CD4-positive, alpha-beta T cell treated with Interleukin-2 at 100 ng/mL for 4 hours (primary cell): ENCODE results near the gene PRKCE.

Experiments
- DNase-seq: peaks from one replicate; pipeline ENCODE4 v3.0.0-alpha.2; 2020; ENCODE audit warnings: low spot score

PRKCE gene

DNA sequence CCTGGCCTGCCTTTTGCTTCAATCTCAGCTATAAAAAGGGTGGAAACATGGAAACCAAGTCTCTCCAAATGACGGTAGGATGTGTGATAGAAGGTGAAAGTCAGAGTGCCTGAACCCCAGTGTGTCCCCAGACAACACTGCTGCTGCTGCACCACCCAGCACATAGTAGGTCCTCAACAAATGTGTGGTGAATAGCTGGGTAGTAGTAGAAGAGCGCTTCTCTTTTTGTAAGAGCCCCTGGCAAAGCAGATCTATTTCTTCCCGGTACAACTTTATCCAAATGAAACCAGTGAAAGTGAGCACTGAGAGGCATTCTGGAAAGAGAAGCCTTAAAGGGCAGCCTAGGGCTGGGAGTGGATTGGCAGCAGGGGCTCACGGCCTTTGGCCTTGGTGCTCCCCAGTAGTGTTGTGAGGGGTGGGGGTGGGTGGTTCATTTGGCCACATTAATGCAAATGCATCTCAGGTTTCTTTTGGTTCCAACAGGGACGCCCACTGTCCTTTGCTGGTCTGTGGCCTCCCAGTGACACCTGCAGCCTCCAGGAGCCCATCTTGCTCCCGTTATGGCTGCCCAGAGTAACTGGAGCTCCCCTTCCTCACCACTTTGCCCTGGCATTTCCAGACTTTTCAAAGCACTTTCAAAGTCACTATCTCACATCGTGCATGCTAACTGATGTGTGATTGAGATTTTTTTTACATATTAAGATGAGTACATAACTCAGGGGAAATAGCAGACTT is 341.4 kb downstream of the PRKCE start:
- no peak for DNase-seq

DNA sequence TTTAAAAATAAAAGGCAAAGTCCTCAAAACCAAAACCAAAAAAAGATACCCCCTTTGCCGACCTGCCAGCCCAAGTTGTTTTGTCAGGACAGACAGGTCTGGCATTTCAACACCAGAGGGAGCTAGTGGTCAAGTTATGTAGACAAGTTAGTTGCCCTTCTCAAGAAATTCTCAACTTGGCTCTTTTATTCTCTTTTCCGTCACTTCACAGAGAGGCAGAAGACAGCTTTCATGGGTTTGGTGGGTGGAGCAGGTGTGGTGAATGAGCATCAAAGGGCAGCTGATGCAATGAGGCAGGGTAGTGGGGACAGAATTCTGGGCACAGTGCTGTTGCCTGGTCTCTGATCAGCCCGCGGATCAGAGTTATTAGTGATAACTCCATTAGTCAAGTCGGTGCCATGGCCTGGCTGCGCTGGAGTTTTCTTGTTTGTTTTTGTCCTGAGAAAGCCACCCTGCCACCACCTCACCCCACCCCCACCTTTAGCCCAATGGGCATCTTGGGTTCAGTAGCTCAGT is 342.1 kb downstream of the PRKCE start:
- peak; percentile 66 for DNase-seq

DNA sequence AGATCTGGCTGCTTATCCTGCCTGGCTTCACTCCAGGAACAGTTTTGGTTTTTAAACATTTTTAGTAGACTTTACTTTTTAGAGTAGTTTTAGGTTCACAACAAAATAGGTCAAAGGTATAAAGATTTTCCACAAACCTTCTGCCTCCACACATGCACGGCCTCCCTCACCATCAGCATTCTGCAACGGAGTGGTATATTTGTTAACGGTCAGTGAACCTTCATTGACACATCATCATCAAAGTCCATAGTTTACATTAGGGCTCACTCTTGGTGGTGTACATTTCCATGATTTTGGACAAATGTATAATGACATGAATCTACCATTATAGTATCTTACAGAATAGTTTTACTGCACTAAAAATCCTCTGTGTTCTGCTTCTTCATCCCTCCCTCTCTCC is 342.6 kb downstream of the PRKCE start:
- DNase-seq: no peak

DNA sequence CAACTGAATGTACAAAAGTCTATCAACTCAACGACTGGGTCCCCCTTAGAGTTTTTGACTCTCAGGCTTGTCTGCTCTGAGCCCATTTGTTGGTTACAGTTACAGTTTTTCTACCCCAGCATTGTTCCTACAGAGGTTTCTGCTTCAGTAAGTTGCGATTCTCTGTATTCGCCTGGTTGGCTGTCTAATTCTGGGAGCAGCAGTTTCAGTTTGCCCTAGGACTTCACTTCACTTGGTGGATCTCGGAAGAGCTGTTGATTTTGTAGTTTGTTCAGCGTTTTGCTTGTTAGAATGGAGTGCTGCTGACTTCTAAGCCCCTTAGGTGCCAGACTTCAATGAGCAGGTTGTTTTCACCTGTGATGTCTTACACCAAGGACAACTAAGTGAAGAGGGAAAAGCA is 349.2 kb downstream of the PRKCE start:
- no peak for DNase-seq

DNA sequence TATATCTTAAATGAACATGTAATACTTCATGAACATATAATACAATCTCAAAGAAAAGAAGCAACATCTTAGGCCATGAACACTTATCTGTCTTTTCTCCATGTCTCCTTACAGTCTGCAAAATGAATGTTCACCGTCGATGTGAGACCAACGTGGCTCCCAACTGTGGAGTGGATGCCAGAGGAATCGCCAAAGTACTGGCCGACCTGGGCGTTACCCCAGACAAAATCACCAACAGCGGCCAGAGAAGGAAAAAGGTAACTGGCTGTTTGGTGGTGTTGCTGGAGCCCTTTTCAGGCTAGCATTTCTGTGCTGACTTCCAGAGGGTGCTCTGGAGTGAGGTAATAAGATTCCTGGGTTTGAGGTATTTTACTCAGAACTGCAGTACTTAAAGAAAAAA is 349.8 kb downstream of the PRKCE start:
- DNase-seq: no peak

DNA sequence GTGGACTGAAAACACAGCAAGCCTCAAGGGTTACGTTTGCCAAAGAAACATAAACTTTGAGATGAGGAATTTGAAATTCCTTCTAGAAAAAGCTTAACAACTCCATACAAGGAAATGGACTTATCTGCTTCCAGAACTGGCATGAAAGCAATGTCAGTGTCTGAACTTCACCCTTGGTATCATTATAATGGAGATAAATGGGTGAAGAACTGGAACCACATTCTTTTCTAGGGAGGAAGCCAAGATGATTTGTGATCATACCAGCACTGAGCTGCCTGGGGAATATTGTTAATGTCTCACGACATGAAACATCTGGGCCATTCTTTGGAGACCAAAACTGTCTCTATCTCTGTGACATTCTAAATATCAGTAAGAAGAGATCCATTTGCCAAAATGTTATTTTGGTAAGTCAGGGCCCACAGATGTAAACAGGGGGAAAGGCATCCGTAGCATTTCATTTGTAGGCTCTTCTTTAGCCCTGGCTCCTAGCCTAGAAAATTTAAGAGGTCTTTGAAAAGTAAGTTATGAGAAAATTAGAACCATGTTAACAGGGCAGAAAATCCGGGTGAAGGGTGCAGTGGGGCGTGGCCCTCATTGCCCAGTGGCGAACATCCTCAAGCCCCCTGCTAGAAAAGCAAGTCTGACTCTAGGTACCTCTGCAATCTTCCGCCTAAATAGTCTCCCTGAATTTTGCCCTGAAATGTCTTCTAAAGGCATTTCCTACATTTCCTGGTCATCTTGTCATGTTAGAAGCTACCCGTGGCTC is 350.4 kb downstream of the PRKCE start:
- no peak for DNase-seq

DNA sequence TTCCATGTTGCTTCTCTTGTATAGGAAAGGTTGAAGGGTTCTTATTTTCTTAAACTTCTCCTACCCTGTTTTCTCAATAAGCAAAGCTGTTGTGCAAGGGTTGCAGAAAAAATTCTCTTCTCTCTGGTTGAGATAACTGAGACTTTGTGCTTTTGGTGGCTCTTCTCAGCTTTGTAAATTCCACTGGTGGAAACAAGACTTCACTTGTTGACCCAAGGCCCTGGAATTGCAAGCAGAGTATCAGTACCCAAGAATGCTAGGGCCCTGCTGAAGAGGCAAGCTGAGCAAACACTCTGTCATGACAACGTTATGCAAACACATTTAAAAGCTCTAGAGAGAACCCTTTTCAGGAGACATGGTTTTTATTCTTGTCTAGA is 351.0 kb downstream of the PRKCE start:
- DNase-seq: no peak

DNA sequence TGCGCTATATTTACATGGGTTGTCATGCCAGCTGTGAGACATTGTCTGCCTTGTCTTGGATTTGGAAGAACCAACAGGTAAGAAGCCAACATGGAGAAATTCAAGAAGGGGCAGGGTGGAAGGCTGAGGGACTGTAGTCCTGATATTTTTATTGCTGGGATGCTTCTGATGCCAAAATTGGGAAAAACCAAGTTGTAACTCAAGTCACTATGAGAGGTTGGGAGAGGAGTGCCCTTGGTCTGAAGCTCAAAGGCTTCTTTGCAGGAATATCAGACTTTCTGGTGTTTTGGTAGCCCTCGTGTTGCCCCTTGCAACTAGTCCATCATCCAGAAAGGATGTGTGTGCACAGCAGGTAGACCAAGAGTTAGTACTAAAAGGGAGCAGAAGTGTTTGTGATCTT is 351.5 kb downstream of the PRKCE start:
- DNase-seq: no peak

DNA sequence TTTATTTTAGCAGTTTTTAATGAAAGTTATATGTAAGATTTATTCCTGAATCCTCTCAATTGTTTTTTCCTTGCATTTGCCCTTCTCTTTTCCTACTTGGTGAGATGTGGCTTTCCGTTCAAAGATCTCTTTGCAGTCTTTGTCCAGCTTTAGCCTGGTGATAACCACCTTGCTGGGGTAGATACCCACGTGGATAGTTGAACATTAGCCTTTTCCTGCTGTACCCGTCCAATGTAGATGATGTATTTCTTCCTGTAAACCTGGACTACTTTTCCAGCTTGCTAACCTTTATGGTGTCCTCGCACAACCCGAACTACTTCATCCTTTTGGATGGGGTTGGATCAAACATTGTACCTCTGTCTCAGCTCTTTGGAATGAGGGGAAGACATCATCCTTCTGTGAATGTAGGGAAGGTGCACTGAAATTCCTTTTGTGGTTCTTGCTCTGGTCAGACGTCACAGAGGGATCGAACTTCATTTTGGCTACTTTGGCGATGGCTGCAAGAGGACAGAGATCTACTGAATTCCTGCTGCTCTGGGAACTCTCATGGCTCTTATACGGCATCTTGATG is 352.5 kb downstream of the PRKCE start:
- DNase-seq: no peak

DNA sequence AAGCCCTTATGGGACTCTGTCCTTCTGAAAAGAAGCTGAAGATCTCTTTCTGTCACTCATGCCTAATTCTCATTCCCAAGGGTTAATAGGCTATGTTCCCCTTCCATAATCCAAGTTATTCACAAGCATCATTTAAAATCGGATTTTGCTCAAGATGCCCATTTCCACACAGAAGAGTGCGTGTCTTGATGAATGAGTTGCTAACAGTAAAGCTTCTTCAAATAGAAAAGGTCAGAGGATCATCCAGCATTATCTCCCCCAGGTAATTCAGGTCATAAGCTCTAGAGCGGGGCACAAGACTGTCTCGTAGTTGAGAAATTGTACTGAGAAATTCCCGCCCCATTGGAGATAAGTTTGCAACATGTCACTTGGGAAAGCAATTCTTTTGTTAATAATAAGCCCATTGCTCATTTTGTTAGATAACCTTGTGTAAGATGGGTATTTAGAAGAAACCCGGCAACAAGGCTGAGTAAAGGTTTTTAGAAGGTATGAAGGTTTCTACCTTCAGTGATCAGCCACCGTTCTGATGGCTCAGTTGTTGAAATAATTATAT is 355.1 kb downstream of the PRKCE start:
- DNase-seq: no peak

DNA sequence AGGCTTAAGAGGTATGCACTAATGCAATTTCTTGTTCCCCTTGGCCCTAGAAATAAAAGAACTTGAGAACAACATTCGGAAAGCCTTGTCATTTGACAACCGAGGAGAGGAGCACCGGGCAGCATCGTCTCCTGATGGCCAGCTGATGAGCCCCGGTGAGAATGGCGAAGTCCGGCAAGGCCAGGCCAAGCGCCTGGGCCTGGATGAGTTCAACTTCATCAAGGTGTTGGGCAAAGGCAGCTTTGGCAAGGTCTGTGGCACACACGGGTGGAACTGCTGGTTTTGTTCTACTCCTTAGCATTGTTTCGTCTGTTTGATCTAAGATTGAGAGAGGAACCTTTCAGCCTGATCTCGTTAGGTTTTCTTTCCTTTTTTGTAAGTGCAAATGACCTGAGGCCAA is 355.9 kb downstream of the PRKCE start:
- DNase-seq: no peak

DNA sequence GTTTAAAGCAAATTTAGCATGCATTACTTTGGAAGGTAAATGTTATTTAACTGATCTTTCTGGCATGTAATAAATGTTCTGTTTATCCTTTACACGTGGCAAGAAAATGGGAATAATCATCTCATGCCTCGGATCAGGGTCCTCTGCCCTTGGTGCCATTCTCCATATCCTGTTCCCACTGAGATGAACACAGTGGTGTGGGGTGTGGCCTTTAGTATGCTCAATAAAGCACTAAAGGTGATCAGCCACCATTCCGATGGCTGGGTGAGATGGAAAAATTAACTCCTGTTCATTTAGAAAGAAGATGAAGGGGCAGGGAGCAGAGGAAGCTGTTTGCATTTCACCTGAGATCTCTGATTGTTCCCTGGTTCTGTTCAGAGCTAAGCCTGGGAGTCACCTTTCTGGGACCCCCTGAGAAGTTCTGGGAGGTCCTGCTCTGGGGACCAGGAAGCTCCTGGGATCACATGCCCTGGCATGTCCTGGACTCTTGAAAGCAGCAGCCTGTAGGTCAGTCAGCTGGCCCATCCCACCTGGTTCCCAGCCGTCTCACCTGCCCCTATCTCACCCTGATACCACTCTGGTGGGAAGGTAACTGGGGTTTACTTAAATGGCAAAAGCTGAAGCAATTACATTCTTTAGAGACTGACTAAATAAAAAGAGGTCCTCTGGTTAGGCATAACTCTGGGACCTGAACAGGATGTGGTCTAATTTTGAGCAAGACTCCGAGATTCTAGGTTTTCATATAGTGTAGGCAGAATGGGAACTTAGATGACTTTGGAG is 356.8 kb downstream of the PRKCE start:
- DNase-seq: no peak

DNA sequence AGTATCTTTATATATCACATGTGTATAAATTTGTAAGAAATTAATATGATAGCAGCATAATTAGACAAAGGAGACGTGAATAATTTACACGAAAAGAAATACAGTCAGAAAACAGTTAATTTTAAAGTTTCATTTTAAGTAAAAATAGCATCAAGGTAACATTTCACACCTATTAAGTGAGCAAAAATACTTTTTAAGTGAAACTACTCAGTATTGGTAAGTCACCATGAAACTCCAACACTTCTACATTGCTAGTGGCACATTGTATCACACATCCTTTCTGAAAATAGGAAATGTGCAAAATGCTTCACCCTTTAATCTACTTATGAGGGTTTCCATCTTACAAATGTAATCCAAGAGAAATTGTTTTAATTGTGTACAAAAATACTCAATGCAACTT is 357.8 kb downstream of the PRKCE start:
- no peak for DNase-seq

DNA sequence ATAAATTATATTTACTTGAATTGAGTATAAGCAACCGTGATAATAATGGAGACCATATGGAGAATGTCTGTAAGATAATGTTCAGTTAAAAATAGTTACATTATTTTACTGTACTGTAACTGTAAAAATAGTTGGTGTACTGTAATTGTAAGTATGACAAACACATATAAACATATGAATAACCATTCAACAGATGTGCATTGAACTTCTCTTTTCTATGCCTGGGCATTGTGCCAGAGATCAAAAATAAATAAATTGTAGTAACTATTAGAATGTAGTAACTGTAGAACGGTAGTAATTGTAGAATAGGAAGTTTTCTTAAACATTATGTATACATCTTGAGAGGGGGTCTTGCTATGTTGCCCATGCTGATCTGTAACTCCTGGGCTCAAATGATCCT is 358.3 kb downstream of the PRKCE start:
- no peak for DNase-seq

DNA sequence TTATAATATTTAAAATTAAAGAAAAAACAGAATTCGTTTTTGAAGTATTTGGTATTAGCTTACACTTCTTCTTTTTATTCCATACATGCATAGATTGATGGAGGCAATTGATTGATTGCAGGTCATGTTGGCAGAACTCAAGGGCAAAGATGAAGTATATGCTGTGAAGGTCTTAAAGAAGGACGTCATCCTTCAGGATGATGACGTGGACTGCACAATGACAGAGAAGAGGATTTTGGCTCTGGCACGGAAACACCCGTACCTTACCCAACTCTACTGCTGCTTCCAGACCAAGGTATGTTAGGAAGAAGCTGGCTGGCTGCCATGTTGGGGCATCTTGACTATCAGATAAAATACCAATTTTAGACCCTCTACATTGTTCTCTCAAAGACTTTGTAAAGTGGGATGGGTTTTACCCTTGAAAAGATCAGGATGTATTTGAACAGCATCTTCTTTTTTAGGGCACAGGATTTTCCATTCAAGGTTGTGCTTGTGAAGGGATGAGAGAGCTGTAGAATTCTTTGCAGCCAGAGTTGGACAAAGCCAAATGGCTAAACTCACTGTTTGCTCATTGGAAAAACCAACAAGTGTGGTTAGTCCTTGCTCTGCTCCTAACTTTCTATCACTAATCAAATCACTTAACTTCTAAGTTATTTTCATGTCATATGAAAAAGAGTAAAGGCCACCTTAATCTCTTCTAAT is 358.9 kb downstream of the PRKCE start:
- DNase-seq: no peak

DNA sequence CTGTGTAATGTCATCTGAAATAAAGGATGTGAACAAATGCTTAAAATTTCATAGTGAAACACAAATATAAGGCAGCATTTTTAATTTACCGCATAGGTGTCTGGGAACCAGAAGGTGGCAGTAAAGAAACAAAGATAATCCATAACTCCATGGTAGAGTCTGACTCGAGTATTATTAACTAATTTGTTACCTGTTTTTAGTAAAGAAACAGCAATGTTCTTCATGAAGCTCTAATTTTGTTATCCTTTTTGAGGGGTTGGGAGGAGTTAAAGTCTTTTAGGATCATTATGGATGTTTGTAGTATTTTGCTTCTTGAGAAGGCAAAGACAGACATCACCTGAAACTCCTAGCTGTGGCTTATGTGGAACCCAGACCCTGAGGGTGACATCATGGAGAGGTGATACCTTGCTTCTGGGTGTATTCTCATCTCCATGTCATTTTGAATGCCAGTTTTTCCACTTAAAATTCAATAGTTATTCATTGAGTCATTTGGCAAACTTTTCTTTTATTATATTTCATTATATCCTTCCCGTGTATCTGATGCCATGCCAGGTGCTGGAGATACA is 359.5 kb downstream of the PRKCE start:
- DNase-seq: peak; percentile 22

DNA sequence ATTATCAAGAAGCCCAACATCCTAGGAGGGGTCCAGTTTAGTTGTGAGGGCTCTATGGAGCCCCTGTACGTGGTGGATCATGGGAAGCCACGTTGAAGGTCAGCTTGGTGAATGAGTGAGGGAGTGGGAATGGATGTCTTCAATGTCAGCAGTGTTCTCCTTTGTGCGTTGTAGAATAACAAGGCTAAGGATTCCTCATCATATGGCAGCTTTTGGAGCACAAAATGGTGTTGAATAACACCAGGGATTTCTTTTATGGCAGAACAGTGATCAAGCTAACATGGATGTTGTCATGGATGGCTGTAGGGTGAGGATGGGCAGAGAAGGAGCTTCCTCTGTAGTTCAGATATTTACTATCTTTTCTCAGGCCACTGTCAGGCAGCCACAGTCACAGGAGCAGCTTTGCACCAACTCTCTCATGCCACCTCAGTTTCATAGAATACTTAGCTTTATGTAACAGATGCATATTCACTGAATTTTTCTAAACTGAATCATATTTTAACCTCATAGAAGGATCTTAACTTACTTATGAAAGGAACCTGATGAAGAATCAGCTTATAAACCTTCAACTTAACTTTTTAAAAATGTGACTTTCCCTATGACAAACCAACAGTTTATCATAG is 361.3 kb downstream of the PRKCE start:
- no peak for DNase-seq

DNA sequence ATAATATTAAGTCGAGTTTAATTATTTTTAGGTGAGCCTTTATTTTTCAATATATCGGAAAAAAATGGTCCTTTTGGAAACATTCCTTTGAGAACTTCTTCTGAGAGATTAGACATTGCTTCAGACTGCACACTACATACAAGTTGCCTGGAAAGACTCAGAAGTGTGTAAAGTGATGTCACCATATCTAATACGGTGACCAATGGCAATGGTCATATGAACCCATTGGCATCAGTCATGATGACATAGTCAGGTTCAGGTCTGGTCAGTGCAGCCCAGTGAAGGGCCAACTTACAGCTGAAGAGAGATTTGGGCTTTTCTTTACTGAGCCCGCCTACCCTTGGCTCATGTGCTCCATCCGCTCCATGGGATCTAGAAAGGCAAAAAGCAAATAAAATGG is 362.3 kb downstream of the PRKCE start:
- DNase-seq: no peak

DNA sequence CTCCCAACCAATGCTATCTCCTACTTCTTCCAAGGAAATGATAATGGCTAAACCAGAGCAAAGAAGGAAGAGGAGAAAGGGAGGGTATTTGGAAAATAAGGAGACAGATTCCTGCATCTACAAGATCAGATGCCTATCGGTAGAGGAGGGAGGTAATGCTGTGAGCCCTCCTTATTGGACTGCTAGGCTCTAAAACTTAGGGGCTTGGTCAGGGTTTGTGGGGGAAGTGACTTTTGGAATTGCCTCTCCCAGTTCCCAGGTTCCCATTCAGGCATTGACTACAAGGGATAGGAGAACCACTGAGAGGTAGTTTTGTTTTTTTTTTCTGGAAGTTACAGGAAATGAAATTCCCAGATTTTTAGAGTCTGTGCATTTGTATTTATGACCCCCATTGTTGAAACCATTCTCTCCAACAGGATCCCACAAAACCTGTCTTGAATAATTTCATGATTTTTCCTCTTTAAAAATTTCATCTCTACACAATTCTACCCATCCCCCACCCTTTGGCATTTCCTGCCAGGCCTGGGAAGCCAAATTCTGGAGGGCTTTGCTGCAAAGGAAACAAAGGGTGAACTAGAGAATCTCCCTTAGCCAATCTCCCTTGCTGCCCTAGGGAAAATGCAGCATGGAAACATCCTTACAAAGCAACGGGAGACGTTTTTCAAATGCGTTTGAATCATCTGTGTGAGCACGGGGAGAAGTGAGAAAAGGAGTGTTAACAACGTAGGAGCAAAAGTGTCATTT is 363.6 kb downstream of the PRKCE start:
- DNase-seq: no peak

DNA sequence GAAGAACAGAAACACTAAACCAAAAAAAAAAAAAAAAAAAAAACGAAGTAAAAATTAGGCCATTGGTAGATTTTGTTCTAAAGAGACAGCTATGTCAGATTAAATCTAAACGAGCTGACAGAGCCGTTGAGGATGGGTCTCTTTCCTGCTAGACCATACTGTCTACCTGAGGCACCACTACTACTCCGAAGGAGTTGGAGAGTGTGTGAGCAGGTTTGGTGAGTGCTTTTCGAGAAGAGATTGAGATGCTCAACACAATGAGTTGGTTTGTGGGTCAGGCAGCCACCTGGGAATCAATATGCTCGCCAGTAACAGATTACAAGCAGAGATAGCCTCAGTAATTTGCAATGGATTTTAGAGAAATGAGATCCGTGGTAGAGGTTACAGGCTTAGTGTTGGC is 364.2 kb downstream of the PRKCE start:
- no peak for DNase-seq
